HFFc6 (cell line): Measurements from ENCODE around the gene PCDHGA9. TPM values are rescaled to one million over a fixed set of nuclear protein-coding genes. Genes with fewer than 3 reads are reported as not detected.
A peak's percentile ranks its signal among the peaks of the same experiment; 100 is the strongest.

Source experiments
- DNase-seq: peaks from one replicate; pipeline ENCODE4 v3.0.0-alpha.2; 2018
- H3K27ac Mint-ChIP-seq: 2 replicates; pipeline ENCODE4 v1.8.0; 2020; ENCODE audit warnings: mild to moderate bottlenecking, mixed read lengths
- H3K27me3 Mint-ChIP-seq: 2 replicates; pipeline ENCODE4 v1.8.0; 2021; ENCODE audit warnings: mild to moderate bottlenecking, moderate library complexity, mixed read lengths; ENCODE audit not compliant: insufficient read depth
- H3K36me3 Mint-ChIP-seq: 2 replicates; pipeline ENCODE4 v1.8.0; 2021; ENCODE audit warnings: low read depth, mixed read lengths
- H3K4me1 Mint-ChIP-seq: 2 replicates; pipeline ENCODE4 v1.8.0; 2020; ENCODE audit warnings: low read depth, mixed read lengths
- H3K4me3 Mint-ChIP-seq: 2 replicates; pipeline ENCODE4 v1.8.0; 2020; ENCODE audit warnings: mild to moderate bottlenecking, moderate library complexity, mixed read lengths
- H3K9me3 Mint-ChIP-seq: 2 replicates; pipeline ENCODE4 v1.8.0; 2020; ENCODE audit warnings: mild to moderate bottlenecking, mixed read lengths
- CTCF ChIP-seq: fragments of 200-600 bp; sonication (generic); IDR thresholded peaks from 2 replicates; pipeline ENCODE4 v1.5.0; 2021; ENCODE audit warnings: antibody characterized with exemption, mild to moderate bottlenecking
- long read RNA-seq: library from polyadenylated mRNA; unstranded; transcript quantifications from one replicate; pipeline ENCODE4 v2.0.0, GENCODE V29; 2019
- total RNA-seq, 6 experiments: library from RNA; stranded (reverse); fragmentation: NEBNext Ultra II Directional; extraction: Animal tissue kit (Norgen Biotek cat#: 25700); gene quantifications; 2 replicates in 1 of 6; 3 replicates in 5 of 6; pipeline ENCODE4 v1.2.3, GENCODE V29; 2021

Gene PCDHGA9
- total RNA-seq = 1 to 10 TPM in 2 of 6 experiments, under 1 TPM in 4; 0.69 to 1.6 (median 0.88) TPM
- long read RNA-seq = 0 reads

- Mint-ChIP-seq H3K27me3 (peaks cover 3% of the 10 kb centered on the region), H3K9me3 (peaks cover 65% of the 10 kb centered on the region), H3K4me3 (0 out of 2 replicates have a peak within 1 kb of the TSS, but pooled peaks have one; percentile 37), H3K27ac (no peak within 1 kb of the TSS), H3K36me3 (peaks cover 69% of the 10 kb centered on the region), H3K4me1 (peaks cover 8% of the 10 kb centered on the region)
- DNase-seq = no peak
- TF ChIP-seq CTCF = 0 out of 2 replicates have a peak, but pooled peaks have one; percentile 45
Measured at GRCh38 chr5:141402553-141403243, at the start of gene PCDHGA9. PCDHGA9 (plus strand) TSS chr5:141402778; CDS start chr5:141402953, 175 bp downstream.

GRCh38 chr5:141354900-141355469, 47.6 kb upstream of the PCDHGA9 start, which contains the start of gene PCDHGA4:
PCDHGA4 (plus strand) TSS chr5:141355021; CDS start chr5:141355108, 87 bp downstream.
- H3K9me3 Mint-ChIP-seq = peaks cover 56% of the 10 kb centered on the region
- peaks cover 9% of the 10 kb centered on the region for H3K27me3 Mint-ChIP-seq
- no peak for DNase-seq
- no peak within 1 kb of the TSS for H3K27ac Mint-ChIP-seq
- H3K4me3 Mint-ChIP-seq = peak within 1 kb of the TSS; percentile 71
- peak; percentile 83 for TF ChIP-seq CTCF
- peaks cover 45% of the 10 kb centered on the region for H3K36me3 Mint-ChIP-seq
- H3K4me1 Mint-ChIP-seq = peaks cover 13% of the 10 kb centered on the region

- DNase-seq = no peak
- Mint-ChIP-seq H3K4me1 (peaks cover 10% of the 10 kb centered on the region), H3K4me3 (no peak overlapping the region; the same call in 1 of the 2 replicates), H3K27me3 (peaks cover 7% of the 10 kb centered on the region), H3K36me3 (peaks cover 45% of the 10 kb centered on the region), H3K27ac (no peak overlapping the region), H3K9me3 (peaks cover 56% of the 10 kb centered on the region)
- no peak for TF ChIP-seq CTCF
Measured at GRCh38 chr5:141355641-141356040, 46.9 kb upstream of the PCDHGA9 start.

- H3K36me3 Mint-ChIP-seq = peaks cover 46% of the 10 kb centered on the region
- no peak for DNase-seq
- no peak overlapping the region; the same call in 1 of the 2 replicates for H3K4me3 Mint-ChIP-seq
- no peak overlapping the region for H3K27ac Mint-ChIP-seq
- TF ChIP-seq CTCF = no peak
- peaks cover 56% of the 10 kb centered on the region for H3K9me3 Mint-ChIP-seq
- H3K27me3 Mint-ChIP-seq = peaks cover 7% of the 10 kb centered on the region
- H3K4me1 Mint-ChIP-seq = peaks cover 12% of the 10 kb centered on the region
Measured at GRCh38 chr5:141356133-141356532, 46.4 kb upstream of the PCDHGA9 start.

GRCh38 chr5:141356950-141357349, 45.6 kb upstream of the PCDHGA9 start:
- H3K9me3 Mint-ChIP-seq = peaks cover 59% of the 10 kb centered on the region
- peaks cover 12% of the 10 kb centered on the region for H3K4me1 Mint-ChIP-seq
- no peak overlapping the region for H3K27ac Mint-ChIP-seq
- no peak for DNase-seq
- no peak for TF ChIP-seq CTCF
- peaks cover 50% of the 10 kb centered on the region for H3K36me3 Mint-ChIP-seq
- no peak overlapping the region for H3K4me3 Mint-ChIP-seq
- peaks cover 4% of the 10 kb centered on the region for H3K27me3 Mint-ChIP-seq
